H9 (cell line): ENCODE data around the gene FCHSD2. TPM values are rescaled to one million over a fixed set of nuclear protein-coding genes. Genes with fewer than 3 reads are reported as not detected.

ENCODE experiments used
- DNase-seq: peaks from one replicate; pipeline ENCODE4 v3.0.0-alpha.2; 2017
- H2AFZ ChIP-seq: one replicate; pipeline ENCODE4 v1.6.1; 2013; ENCODE audit warnings: mild to moderate bottlenecking, low read length, control low read depth, moderate library complexity
- H2AK5ac ChIP-seq: 2 replicates; pipeline ENCODE4 v1.6.1; 2013; ENCODE audit warnings: low read length, control low read depth, mixed read lengths; ENCODE audit not compliant: insufficient read length
- H2BK120ac ChIP-seq: one replicate; pipeline ENCODE4 v1.6.1; 2013; ENCODE audit warnings: low read depth, mild to moderate bottlenecking, low read length, control low read depth, inconsistent platforms; ENCODE audit not compliant: poor library complexity, severe bottlenecking
- H2BK12ac ChIP-seq: 2 replicates; pipeline ENCODE4 v1.6.1; 2013; ENCODE audit warnings: low read length, control low read depth, mixed read lengths, low read depth; ENCODE audit not compliant: insufficient read length
- H2BK15ac ChIP-seq: 2 replicates; pipeline ENCODE4 v1.6.1; 2013; ENCODE audit warnings: low read depth, low read length, control low read depth
- H2BK20ac ChIP-seq: one replicate; pipeline ENCODE4 v1.6.1; 2013; ENCODE audit warnings: low read depth, mild to moderate bottlenecking, low read length, control low read depth, inconsistent platforms; ENCODE audit not compliant: poor library complexity, severe bottlenecking
- H2BK5ac ChIP-seq: 2 replicates; pipeline ENCODE4 v1.6.1; 2013; ENCODE audit warnings: low read length, control low read depth, mixed read lengths; ENCODE audit not compliant: insufficient read length
- H3K14ac ChIP-seq: 2 replicates; pipeline ENCODE4 v1.6.1; 2013; ENCODE audit warnings: low read length, control low read depth; ENCODE audit not compliant: insufficient read depth
- H3K18ac ChIP-seq: 2 replicates; pipeline ENCODE4 v1.6.1; 2013; ENCODE audit warnings: low read depth, mild to moderate bottlenecking, mixed read lengths, low read length, control low read depth; ENCODE audit not compliant: insufficient read length
- H3K23ac ChIP-seq: 2 replicates; pipeline ENCODE4 v1.6.1; 2013; ENCODE audit warnings: low read length, control low read depth, mixed read lengths, low read depth; ENCODE audit not compliant: insufficient read length
- H3K23me2 ChIP-seq: 2 replicates; pipeline ENCODE4 v1.6.1; 2013; ENCODE audit warnings: low read depth, mild to moderate bottlenecking, mixed read lengths, low read length, control low read depth; ENCODE audit not compliant: insufficient read length, poor library complexity, severe bottlenecking
- H3K27ac ChIP-seq: 2 replicates; pipeline ENCODE4 v1.5.1; 2013; ENCODE audit warnings: low read length, control low read depth, mixed read lengths, low read depth; ENCODE audit not compliant: insufficient read length
- H3K27me3 ChIP-seq: 2 replicates; pipeline ENCODE4 v1.6.1; 2013; ENCODE audit warnings: low read length, control low read depth, inconsistent platforms; ENCODE audit not compliant: insufficient read depth
- H3K4ac ChIP-seq: 2 replicates; pipeline ENCODE4 v1.6.1; 2013; ENCODE audit warnings: low read depth, mild to moderate bottlenecking, control low read depth, inconsistent platforms, low read length, moderate library complexity
- H3K4me1 ChIP-seq: 2 replicates; pipeline ENCODE4 v1.6.1; 2013; ENCODE audit warnings: low read length, control low read depth, inconsistent platforms; ENCODE audit not compliant: insufficient read depth
- H3K4me2 ChIP-seq: 2 replicates; pipeline ENCODE4 v1.6.1; 2013; ENCODE audit warnings: low read length, control low read depth, mixed read lengths; ENCODE audit not compliant: insufficient read length, insufficient read depth
- H3K56ac ChIP-seq: 2 replicates; pipeline ENCODE4 v1.6.1; 2013; ENCODE audit warnings: low read depth, mild to moderate bottlenecking, mixed read lengths, low read length, control low read depth; ENCODE audit not compliant: insufficient read length
- H3K79me1 ChIP-seq: 2 replicates; pipeline ENCODE4 v1.6.1; 2013; ENCODE audit warnings: low read depth, mild to moderate bottlenecking, moderate library complexity, low read length, control low read depth, inconsistent platforms; ENCODE audit not compliant: insufficient read depth, poor library complexity, severe bottlenecking
- H3K79me2 ChIP-seq: 2 replicates; pipeline ENCODE4 v1.6.1; 2013; ENCODE audit warnings: low read length, control low read depth, inconsistent platforms; ENCODE audit not compliant: insufficient read depth
- H3K9ac ChIP-seq: 2 replicates; pipeline ENCODE4 v1.6.1; 2013; ENCODE audit warnings: low read length, control low read depth, mixed read lengths; ENCODE audit not compliant: insufficient read length; ENCODE audit errors: extremely low read depth
- H3K9me3 ChIP-seq: one replicate; pipeline ENCODE4 v1.6.1; 2013; ENCODE audit warnings: low read depth, low read length, inconsistent platforms; ENCODE audit not compliant: control insufficient read depth
- H3T11ph ChIP-seq: one replicate; pipeline ENCODE4 v1.6.1; 2013; ENCODE audit warnings: mild to moderate bottlenecking, low read length, control low read depth, inconsistent platforms
- H4K20me1 ChIP-seq: one replicate; pipeline ENCODE4 v1.6.1; 2013; ENCODE audit not compliant: control insufficient read depth, insufficient read length, insufficient read depth
- H4K5ac ChIP-seq: 2 replicates; pipeline ENCODE4 v1.6.1; 2013; ENCODE audit warnings: low read depth, mild to moderate bottlenecking, mixed read lengths, low read length, control low read depth; ENCODE audit not compliant: insufficient read length
- H4K8ac ChIP-seq: replicated peaks from 2 replicates; pipeline ENCODE4 v1.6.1; 2013; ENCODE audit warnings: low read length, control low read depth, mixed read lengths, low read depth; ENCODE audit not compliant: insufficient read length
- H4K91ac ChIP-seq: 2 replicates; pipeline ENCODE4 v1.6.1; 2013; ENCODE audit warnings: low read depth, mild to moderate bottlenecking, moderate library complexity, mixed read lengths, low read length, control low read depth; ENCODE audit not compliant: insufficient read length
- H3K27ac Mint-ChIP-seq, 3 experiments: 2 replicates in 2 of 3; 3 replicates in 1 of 3; pipeline ENCODE4 v1.8.0; 2020 to 2021; ENCODE audit warnings: mixed read lengths in 3 of 3, mild to moderate bottlenecking in 1 of 3, moderate library complexity in 1 of 3
- H3K27me3 Mint-ChIP-seq: 2 replicates; pipeline ENCODE4 v1.8.0; 2021; ENCODE audit warnings: low read depth, mild to moderate bottlenecking, moderate library complexity, mixed read lengths
- H3K36me3 Mint-ChIP-seq, 3 experiments: 2 replicates in 2 of 3; 3 replicates in 1 of 3; pipeline ENCODE4 v1.8.0; 2020 to 2021; ENCODE audit warnings: low read depth in 3 of 3, mixed read lengths in 3 of 3; ENCODE audit not compliant: insufficient read depth in 1 of 3
- H3K4me1 Mint-ChIP-seq, 2 experiments: 2 replicates each; pipeline ENCODE4 v1.8.0; 2020; ENCODE audit warnings: mixed read lengths in 2 of 2
- H3K4me3 Mint-ChIP-seq, 2 experiments: 2 replicates in 1 of 2; 3 replicates in 1 of 2; pipeline ENCODE4 v1.8.0; 2020 to 2021; ENCODE audit warnings: mild to moderate bottlenecking in 2 of 2, mixed read lengths in 2 of 2, moderate library complexity in 1 of 2
- H3K9me3 Mint-ChIP-seq, 2 experiments: 2 replicates in 1 of 2; 3 replicates in 1 of 2; pipeline ENCODE4 v1.8.0; 2020; ENCODE audit warnings: mild to moderate bottlenecking in 2 of 2, mixed read lengths in 2 of 2, moderate library complexity in 1 of 2
- CTCF ChIP-seq: fragments of 200-600 bp; sonication (generic); conservative IDR thresholded peaks from 3 replicates; pipeline ENCODE4 v1.8.0; 2021; ENCODE audit warnings: antibody characterized with exemption, mild to moderate bottlenecking
- WGBS: extraction: QIAGEN DNeasy Blood & Tissue Kit; methylation state at CpG from one replicate; pipeline ENCODE4 v1.1.7; 2013; ENCODE audit warnings: missing lambda C conversion rate, low lambda C conversion rate, mixed read lengths; ENCODE audit not compliant: insufficient read length; ENCODE audit errors: extremely low coverage; 5-methylcytosine and 5-hydroxymethylcytosine counted together
- total RNA-seq: library from RNA; stranded (reverse); gene quantifications from 2 replicates; pipeline ENCODE4 v1.2.1, GENCODE V29; 2021

The FCHSD2 gene
- total RNA-seq, 1 experiment from 2014 or later = 17.8 TPM

- H4K20me1 ChIP-seq = no peaks in the 10 kb centered on the region
- Mint-ChIP-seq H3K4me3 (no peak overlapping the region), H3K36me3 (no peaks in the 10 kb centered on the region), H3K27ac (no peak overlapping the region), H3K4me1 (peaks cover 12 to 15% of the 10 kb centered on the region in 2 experiments), H3K9me3 (no peaks in the 10 kb centered on the region), H3K27me3 (no peaks in the 10 kb centered on the region)
- H3K23ac ChIP-seq = no peak overlapping the region
- no peaks in the 10 kb centered on the region for H3K79me2 ChIP-seq
- no peak overlapping the region for H4K8ac ChIP-seq
- H3T11ph ChIP-seq = no peak overlapping the region
- no peak overlapping the region for H2AFZ ChIP-seq
- no CpG with 5 or more reads among the region's 1 CpG for WGBS
- no peak overlapping the region for H4K5ac ChIP-seq
- H3K14ac ChIP-seq = no peak overlapping the region
- H3K27ac ChIP-seq = no peak overlapping the region
- H3K79me1 ChIP-seq = no peaks in the 10 kb centered on the region
- H2BK5ac ChIP-seq = no peak overlapping the region
- H3K27me3 ChIP-seq = no peaks in the 10 kb centered on the region
- TF ChIP-seq CTCF = no peak
- H3K9me3 ChIP-seq = no peaks in the 10 kb centered on the region
- no peaks in the 10 kb centered on the region for H3K4me1 ChIP-seq
- no peak overlapping the region for H2BK20ac ChIP-seq
- H3K4me2 ChIP-seq = no peak overlapping the region
- DNase-seq = no peak
- no peak overlapping the region for H3K56ac ChIP-seq
- H2BK12ac ChIP-seq = no peak overlapping the region
- H3K23me2 ChIP-seq = no peaks in the 10 kb centered on the region
- H2AK5ac ChIP-seq = no peak overlapping the region
- H3K18ac ChIP-seq = no peak overlapping the region
- no peak overlapping the region for H3K4ac ChIP-seq
- H4K91ac ChIP-seq = no peak overlapping the region
- H2BK15ac ChIP-seq = no peak overlapping the region
- H3K9ac ChIP-seq = no peak overlapping the region
- no peak overlapping the region for H2BK120ac ChIP-seq
Measured at GRCh38 chr11:72929256-72929655, 212.9 kb downstream of the FCHSD2 start.
